H1 (cell line): Measurements from ENCODE around the gene CFAP74. TPM values are rescaled to one million over a fixed set of nuclear protein-coding genes. Genes with fewer than 3 reads are reported as not detected.
A peak's percentile ranks its signal among the peaks of the same experiment; 100 is the strongest.

ENCODE experiments used
- BCL11A ChIP-seq, 2 experiments: IDR thresholded peaks; one replicate each; pipeline ENCODE4 v1.6.1; 2011; ENCODE audit warnings: low read depth in 2 of 2, low read length in 2 of 2, mild to moderate bottlenecking in 2 of 2
- CEBPB ChIP-seq: IDR thresholded peaks from 2 replicates; pipeline ENCODE4 v1.6.1; 2012; ENCODE audit warnings: low read depth, low read length
- CHD1 ChIP-seq: IDR thresholded peaks from 2 replicates; pipeline ENCODE4 v1.6.1; 2012; ENCODE audit warnings: low read depth, low read length, improper control_type of control experiment
- CHD2 ChIP-seq: IDR thresholded peaks from 2 replicates; pipeline ENCODE4 v1.6.1; 2012; ENCODE audit warnings: low read length, improper control_type of control experiment
- EGR1 ChIP-seq: IDR thresholded peaks from 2 replicates; pipeline ENCODE4 v1.6.1; 2011; ENCODE audit warnings: low read depth, low read length, borderline replicate concordance
- EP300 ChIP-seq, 2 experiments: IDR thresholded peaks; 1 replicate in 1 of 2; 2 replicates in 1 of 2; pipeline ENCODE4 v1.6.1; 2011 to 2012; ENCODE audit warnings: low read depth in 2 of 2, low read length in 2 of 2, mild to moderate bottlenecking in 2 of 2, borderline replicate concordance in 1 of 2, inconsistent platforms in 1 of 2, moderate library complexity in 1 of 2
- GABPA ChIP-seq: IDR thresholded peaks from 2 replicates; pipeline ENCODE4 v1.6.1; 2011; ENCODE audit warnings: mild to moderate bottlenecking, low read length, moderate library complexity, borderline replicate concordance; ENCODE audit not compliant: insufficient read depth
- GTF2F1 ChIP-seq: IDR thresholded peaks from 2 replicates; pipeline ENCODE4 v1.6.1; 2012; ENCODE audit warnings: low read depth, low read length, improper control_type of control experiment, borderline replicate concordance
- HDAC2 ChIP-seq, 2 experiments: fragments of 300-600 bp in 1 of 2; sonication (generic) in 1 of 2; IDR thresholded peaks; 2 replicates each; pipeline ENCODE4 v1.6.1; 2011 to 2012; ENCODE audit warnings: low read depth in 2 of 2, low read length in 2 of 2, mild to moderate bottlenecking in 2 of 2, moderate library complexity in 2 of 2, borderline replicate concordance in 1 of 2, inconsistent platforms in 1 of 2
- HDAC6 ChIP-seq: IDR thresholded peaks from one replicate; pipeline ENCODE4 v1.7.1; 2012; ENCODE audit warnings: low read depth, mild to moderate bottlenecking, inconsistent platforms, low read length, moderate library complexity
- JUND ChIP-seq: IDR thresholded peaks from 2 replicates; pipeline ENCODE4 v1.6.1; 2011; ENCODE audit warnings: mild to moderate bottlenecking, improper control_type of control experiment, low read length
- KDM4A ChIP-seq: IDR thresholded peaks from one replicate; pipeline ENCODE4 v1.7.1; 2012; ENCODE audit warnings: low read depth, mild to moderate bottlenecking, moderate library complexity, low read length, inconsistent platforms; ENCODE audit not compliant: severe bottlenecking
- MAFK ChIP-seq: IDR thresholded peaks from 2 replicates; pipeline ENCODE4 v1.6.1; 2012; ENCODE audit warnings: low read depth, mild to moderate bottlenecking, improper control_type of control experiment, low read length
- NRF1 ChIP-seq: IDR thresholded peaks from 2 replicates; pipeline ENCODE4 v1.6.1; 2011; ENCODE audit warnings: mild to moderate bottlenecking, low read depth, low read length, improper control_type of control experiment
- PHF8 ChIP-seq: fragments of 200-600 bp; sonication (generic); conservative IDR thresholded peaks from 2 replicates; pipeline ENCODE4 v1.7.1; 2012; ENCODE audit warnings: low read depth, mild to moderate bottlenecking, inconsistent platforms, low read length, moderate library complexity
- POU5F1 ChIP-seq: IDR thresholded peaks from 2 replicates; pipeline ENCODE4 v1.6.1; 2011; ENCODE audit warnings: low read depth, mild to moderate bottlenecking, low read length, moderate library complexity
- SAP30 ChIP-seq: fragments of 300-600 bp; sonication (generic); IDR thresholded peaks from 2 replicates; pipeline ENCODE4 v1.7.1; 2012; ENCODE audit warnings: low read length, moderate library complexity, mild to moderate bottlenecking, inconsistent platforms; ENCODE audit not compliant: insufficient read depth, insufficient replicate concordance
- SIN3A ChIP-seq, 2 experiments: IDR thresholded peaks in 1 of 2; conservative IDR thresholded peaks in 1 of 2; 2 replicates each; pipeline ENCODE4 v1.6.1; 2011 to 2012; ENCODE audit warnings: low read length in 2 of 2, improper control_type of control experiment in 1 of 2, low read depth in 1 of 2, mild to moderate bottlenecking in 1 of 2
- SIRT6 ChIP-seq: IDR thresholded peaks from one replicate; pipeline ENCODE4 v1.7.1; 2012; ENCODE audit warnings: low read length, inconsistent platforms
- SP4 ChIP-seq: IDR thresholded peaks from 2 replicates; pipeline ENCODE4 v1.6.1; 2012; ENCODE audit warnings: low read length, inconsistent platforms
- TCF12 ChIP-seq: IDR thresholded peaks from 2 replicates; pipeline ENCODE4 v1.6.1; 2011; ENCODE audit warnings: low read depth, mild to moderate bottlenecking, low read length
- TEAD4 ChIP-seq: IDR thresholded peaks from 2 replicates; pipeline ENCODE4 v1.6.1; 2012; ENCODE audit warnings: low read depth, low read length, inconsistent platforms, mixed read lengths
- polyA plus RNA-seq, 7 experiments: library from polyadenylated mRNA; depleted of rRNA in 3 of 7; stranded (reverse) in 5 of 7; unstranded in 2 of 7; fragments of >200 nt in 5 of 7; fragments of 200-250 nt in 2 of 7; gene quantifications; 1 replicate in 5 of 7; 2 replicates in 1 of 7; 4 replicates in 1 of 7; pipeline versions ENCODE4 v1.2.1 to v1.2.3, GENCODE V29; 2011 to 2013; ENCODE audit warnings: missing spikeins in 2 of 7, mixed read lengths in 2 of 7
- total RNA-seq: library from RNA; stranded (reverse); fragmentation: NEBNext Ultra II Directional; extraction: Animal tissue kit (Norgen Biotek cat#: 25700); gene quantifications from 2 replicates; pipeline ENCODE4 v1.2.1, GENCODE V29; 2021
- TF ChIP-seq, protein P1 (sequence below): IDR thresholded peaks from 2 replicates; pipeline ENCODE4 v1.6.1; 2012; ENCODE audit warnings: inconsistent platforms
- TF ChIP-seq, protein P2 (sequence below): IDR thresholded peaks from 2 replicates; pipeline ENCODE4 v1.6.1; 2012; ENCODE audit warnings: inconsistent platforms

The CFAP74 gene
- total and polyA plus RNA-seq, 2 of the 8 experiments (the other 6 are each of a cell fraction or from before 2014, with no cell fraction given) = 0.09 to 0.20 TPM

DNA sequence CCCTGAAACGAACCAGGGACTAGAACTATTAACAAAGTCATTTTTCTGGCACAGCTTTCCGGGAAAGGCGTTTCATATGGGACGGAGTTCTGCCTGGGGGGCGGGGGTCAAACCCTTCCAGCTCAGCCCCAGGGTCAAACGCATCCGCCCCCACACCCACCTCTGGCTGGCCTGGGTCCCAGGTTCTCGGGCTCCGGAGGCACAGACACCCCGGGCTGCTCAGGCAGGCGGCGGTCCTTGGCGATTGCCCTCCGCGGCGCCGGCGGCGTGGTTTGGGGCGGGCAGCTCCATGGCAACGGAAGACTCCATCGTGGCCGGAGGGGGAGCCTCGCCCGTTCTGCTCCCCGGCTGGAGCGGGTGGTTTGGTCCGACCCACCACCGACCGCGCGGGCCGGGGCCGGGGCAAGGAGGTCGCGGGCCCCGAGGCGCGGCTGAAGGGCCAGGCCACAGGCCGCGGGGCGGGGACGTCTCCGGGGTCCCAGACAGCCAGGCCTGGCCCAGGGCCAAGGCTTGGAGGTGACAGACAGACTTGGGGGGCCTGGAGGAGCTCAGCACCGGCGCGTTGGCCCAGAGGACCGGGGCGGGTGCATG is at the start of gene CFAP74 (continued):
- 0 out of 2 replicates have a peak, but pooled peaks have one; percentile 18 for TF ChIP-seq TCF12
- peak; percentile 11; the same call in 1 of the 2 replicates for TF ChIP-seq TEAD4
- no peak; the same call in 1 of the 2 replicates for TF ChIP-seq EGR1
- peak in 1 of 2 experiments; percentile 100; a peak in 2 of 3 replicates for TF ChIP-seq EP300 (IDR thresholded peaks at IDR 0.05; ENCODE audit: borderline replicate concordance in 1 of 2, low read depth in 2 of 2, low read length in 2 of 2)
- TF ChIP-seq SIN3A (conservative IDR thresholded peaks at IDR 0.05 in 1 of 2, IDR thresholded peaks at IDR 0.05 in 1 of 2; ENCODE audit: low read depth in 1 of 2, low read length in 2 of 2) = peak in 1 of 2 experiments; percentile 87; a peak in 2 of 4 replicates
- peak; percentile 97 for TF ChIP-seq CHD1
- no peak for TF ChIP-seq POU5F1
- TF ChIP-seq KDM4A = peak; percentile 67
- TF ChIP-seq GTF2F1 = no peak
- TF ChIP-seq HDAC2 (IDR thresholded peaks at IDR 0.05; ENCODE audit: borderline replicate concordance in 1 of 2, low read depth in 2 of 2, low read length in 2 of 2) = no peak
- TF ChIP-seq PHF8 = no peak; the same call in 1 of the 2 replicates
- TF ChIP-seq JUND = peak; percentile 99
- TF ChIP-seq NRF1 = no peak
- no peak for TF ChIP-seq MAFK
- no peak for TF ChIP-seq CHD2
- no peak for TF ChIP-seq SAP30
- no peak for TF ChIP-seq SIRT6
- TF ChIP-seq GABPA = 0 out of 2 replicates have a peak, but pooled peaks have one; percentile 45
- TF ChIP-seq, protein P1, sequence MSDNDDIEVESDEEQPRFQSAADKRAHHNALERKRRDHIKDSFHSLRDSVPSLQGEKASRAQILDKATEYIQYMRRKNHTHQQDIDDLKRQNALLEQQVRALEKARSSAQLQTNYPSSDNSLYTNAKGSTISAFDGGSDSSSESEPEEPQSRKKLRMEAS = peak; percentile 56
- TF ChIP-seq, protein P2, sequence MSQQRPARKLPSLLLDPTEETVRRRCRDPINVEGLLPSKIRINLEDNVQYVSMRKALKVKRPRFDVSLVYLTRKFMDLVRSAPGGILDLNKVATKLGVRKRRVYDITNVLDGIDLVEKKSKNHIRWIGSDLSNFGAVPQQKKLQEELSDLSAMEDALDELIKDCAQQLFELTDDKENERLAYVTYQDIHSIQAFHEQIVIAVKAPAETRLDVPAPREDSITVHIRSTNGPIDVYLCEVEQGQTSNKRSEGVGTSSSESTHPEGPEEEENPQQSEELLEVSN = no peak
- no peak for TF ChIP-seq CEBPB
- TF ChIP-seq SP4 = no peak
- TF ChIP-seq BCL11A (IDR thresholded peaks at IDR 0.05; ENCODE audit: low read depth in 2 of 2, low read length in 2 of 2) = no peak
- TF ChIP-seq HDAC6 = no peak
